GM18873 (cell line): Measurements from ENCODE around the gene GPC5.
"Not testable (repeated sequence)": the region's sequence is repeated elsewhere in the genome, so short reads cannot be mapped to it uniquely, and the experiment has no call there.

ENCODE experiments used
- ATAC-seq: cut with Tn5 transposase; IDR thresholded peaks from one replicate; pipeline ENCODE4 v1.9.1; 2021; ENCODE audit warnings: mild to moderate bottlenecking, moderate library complexity, moderate number of reproducible peaks; ENCODE audit not compliant: unreplicated experiment, low FRiP score

Gene GPC5

GRCh38 chr13:92483894-92484293, 1085.5 kb downstream of the GPC5 start:
- ATAC-seq: no peak

- ATAC-seq: no peak
These were observed 1088.8 kb downstream of the GPC5 start for GRCh38 chr13:92487238-92487637.

- ATAC-seq: no peak
These were observed 1089.9 kb downstream of the GPC5 start for GRCh38 chr13:92488249-92488852.

- no peak for ATAC-seq
These were observed 1093.4 kb downstream of the GPC5 start for GRCh38 chr13:92491839-92492238.

GRCh38 chr13:92494915-92495314, 1096.5 kb downstream of the GPC5 start:
- no peak for ATAC-seq

- no peak for ATAC-seq
These were observed 1101.8 kb downstream of the GPC5 start for GRCh38 chr13:92500192-92500591.

- no peak for ATAC-seq
These were observed 1112.0 kb downstream of the GPC5 start for GRCh38 chr13:92510416-92510815.

- no peak for ATAC-seq
These were observed 1114.4 kb downstream of the GPC5 start for GRCh38 chr13:92512852-92513251.

GRCh38 chr13:92513672-92514071, 1115.3 kb downstream of the GPC5 start:
- ATAC-seq: no peak

GRCh38 chr13:92514420-92515125, 1116.2 kb downstream of the GPC5 start:
- no peak for ATAC-seq

GRCh38 chr13:92516878-92517277, 1118.5 kb downstream of the GPC5 start:
- ATAC-seq: not testable (repeated sequence)

- ATAC-seq: not testable (repeated sequence)
These were observed 1120.2 kb downstream of the GPC5 start for GRCh38 chr13:92518622-92519021.

GRCh38 chr13:92530364-92530763, 1131.9 kb downstream of the GPC5 start:
- ATAC-seq: no peak

GRCh38 chr13:92535222-92536006, 1137.0 kb downstream of the GPC5 start:
- no peak for ATAC-seq

- no peak for ATAC-seq
These were observed 1139.0 kb downstream of the GPC5 start for GRCh38 chr13:92537471-92537870.

GRCh38 chr13:92538164-92538563, 1139.7 kb downstream of the GPC5 start:
- ATAC-seq: no peak

- not testable (repeated sequence) for ATAC-seq
These were observed 1140.7 kb downstream of the GPC5 start for GRCh38 chr13:92539148-92539547.

- no peak for ATAC-seq
These were observed 1148.8 kb downstream of the GPC5 start for GRCh38 chr13:92547266-92547665.

- no peak for ATAC-seq
These were observed 1150.9 kb downstream of the GPC5 start for GRCh38 chr13:92549276-92549675.

- no peak for ATAC-seq
These were observed 1155.2 kb downstream of the GPC5 start for GRCh38 chr13:92553470-92554114.

- no peak for ATAC-seq
These were observed 1162.5 kb downstream of the GPC5 start for GRCh38 chr13:92560883-92561282.
